OCI-LY7 (cell line): ENCODE measurements around the gene SLC27A1. TPM values are rescaled to one million over a fixed set of nuclear protein-coding genes. Genes with fewer than 3 reads are reported as not detected.
"Not testable (repeated sequence)": the region's sequence is repeated elsewhere in the genome, so short reads cannot be mapped to it uniquely, and the experiment has no call there.

ENCODE experiments used
- BruUV-seq: library from RNA; stranded (reverse); fragments of 400-500 nt; replicated peaks from 2 replicates; lab custom pipeline; 2021; lab: Mats Ljungman, UMichigan
- CTCF ChIA-PET: fragments of 300-600 bp; sonication (Branson Sonifier 250); formaldehyde crosslinking; loops from one replicate; lab custom pipeline; 2022; ENCODE audit warnings: antibody characterized with exemption; ENCODE audit not compliant: unreplicated experiment; lab: Charles Lee
- POLR2A ChIA-PET: fragments of 300-600 bp; sonication (Branson Sonifier 250); formaldehyde crosslinking; loops from one replicate; lab custom pipeline; 2022; ENCODE audit warnings: antibody characterized with exemption; lab: Charles Lee
- DNase-seq: peaks from one replicate; pipeline ENCODE4 v3.0.0-alpha.2; 2015; ENCODE audit warnings: low spot score
- H2AFZ ChIP-seq: fragments of 200-600 bp; sonication (generic), shearing (Covaris generic); 2 replicates; pipeline ENCODE4 v1.6.1; 2014; ENCODE audit warnings: mild to moderate bottlenecking, antibody characterized with exemption, low read length, moderate library complexity
- H3K27ac ChIP-seq: fragments of 200-600 bp; sonication (generic); 2 replicates; pipeline ENCODE4 v1.5.1; 2014; ENCODE audit warnings: mixed run types, low read depth, mild to moderate bottlenecking, moderate library complexity, low read length, inconsistent platforms; ENCODE audit not compliant: poor library complexity, severe bottlenecking
- H3K36me3 ChIP-seq: fragments of 200-600 bp; sonication (generic); 2 replicates; pipeline ENCODE4 v1.6.1; 2014; ENCODE audit warnings: mild to moderate bottlenecking, antibody characterized with exemption, low read length, moderate library complexity, mixed read lengths; ENCODE audit not compliant: insufficient read depth
- H3K4me1 ChIP-seq: fragments of 200-600 bp; sonication (generic); 2 replicates; pipeline ENCODE4 v1.5.1; 2014; ENCODE audit warnings: mild to moderate bottlenecking, low read length; ENCODE audit not compliant: insufficient read depth, poor library complexity, severe bottlenecking
- H3K4me2 ChIP-seq: fragments of 200-600 bp; sonication (generic); 2 replicates; pipeline ENCODE4 v1.6.1; 2014; ENCODE audit warnings: mild to moderate bottlenecking, low read length
- H3K4me3 ChIP-seq: fragments of 200-600 bp; sonication (generic); 2 replicates; pipeline ENCODE4 v1.5.1; 2014; ENCODE audit warnings: mild to moderate bottlenecking, low read depth, low read length; ENCODE audit not compliant: poor library complexity, severe bottlenecking
- H3K79me2 ChIP-seq: fragments of 200-600 bp; sonication (generic); 2 replicates; pipeline ENCODE4 v1.6.1; 2016; ENCODE audit warnings: low read depth, mild to moderate bottlenecking, low read length, moderate library complexity, mixed read lengths; ENCODE audit not compliant: insufficient read depth
- H3K9me2 ChIP-seq: fragments of 200-600 bp; sonication (generic); 2 replicates; pipeline ENCODE4 v1.6.1; 2016; ENCODE audit warnings: mild to moderate bottlenecking, low read length, mixed read lengths; ENCODE audit not compliant: insufficient read depth
- H3K9me3 ChIP-seq: fragments of 200-600 bp; sonication (generic); 2 replicates; pipeline ENCODE4 v1.6.1; 2014; ENCODE audit warnings: mild to moderate bottlenecking, mixed run types, low read length, mixed read lengths
- H4K20me1 ChIP-seq: fragments of 200-600 bp; sonication (generic); 2 replicates; pipeline ENCODE4 v1.6.1; 2014; ENCODE audit warnings: mild to moderate bottlenecking, antibody characterized with exemption, low read length, moderate library complexity, mixed read lengths; ENCODE audit not compliant: insufficient read depth
- EZH2phosphoT487 ChIP-seq: fragments of 200-600 bp; sonication (generic); IDR thresholded peaks from 2 replicates; pipeline ENCODE4 v1.6.1; 2018; ENCODE audit warnings: low read depth, borderline replicate concordance, mild to moderate bottlenecking, mixed run types, antibody characterized with exemption, low read length, moderate library complexity, mixed read lengths
- intact Hi-C: fragments of 100-400 bp; cut with micrococcal nuclease; formaldehyde crosslinking; loops from one replicate; pipeline ENCODE4 v1.10.0; 2022; ENCODE audit not compliant: unreplicated experiment
- total RNA-seq, 2 experiments: library from RNA; depleted of rRNA in 1 of 2; stranded (reverse); fragments of >200 nt in 1 of 2; shearing (Covaris generic) in 1 of 2; gene quantifications; 2 replicates each; pipeline ENCODE4 v1.2.3, GENCODE V29; 2014 to 2022
- TF ChIP-seq, protein P1 (sequence below): fragments of 200-600 bp; sonication (generic); conservative IDR thresholded peaks from 2 replicates; pipeline ENCODE4 v1.5.1; 2014; ENCODE audit warnings: mild to moderate bottlenecking, antibody characterized with exemption, low read length, moderate library complexity, mixed read lengths

SLC27A1 gene
- total RNA-seq, 2 experiments from 2014 or later: 2.5 to 3.2 TPM

GRCh38 chr19:17549085-17549740 lies 78.9 kb downstream of the SLC27A1 start:
- DNase-seq: no peak
- no TSS peak for BruUV-seq
- POLR2A ChIA-PET: interaction anchor here (0.7 kb wide), 1 partner anchor 19 kb away, joined by 3 read pairs; no protein-coding TSS in a partner anchor
- Histone ChIP-seq H2AFZ (no peak overlapping the region), H3K9me3 (no peaks in the 10 kb centered on the region), H4K20me1 (no peaks in the 10 kb centered on the region), H3K9me2 (no peaks in the 10 kb centered on the region), H3K79me2 (no peaks in the 10 kb centered on the region), H3K27ac (no peak overlapping the region), H3K4me3 (no peak overlapping the region), H3K4me1 (no peaks in the 10 kb centered on the region), H3K4me2 (no peak overlapping the region), H3K36me3 (peaks cover 68% of the 10 kb centered on the region)
- TF ChIP-seq, protein P1, sequence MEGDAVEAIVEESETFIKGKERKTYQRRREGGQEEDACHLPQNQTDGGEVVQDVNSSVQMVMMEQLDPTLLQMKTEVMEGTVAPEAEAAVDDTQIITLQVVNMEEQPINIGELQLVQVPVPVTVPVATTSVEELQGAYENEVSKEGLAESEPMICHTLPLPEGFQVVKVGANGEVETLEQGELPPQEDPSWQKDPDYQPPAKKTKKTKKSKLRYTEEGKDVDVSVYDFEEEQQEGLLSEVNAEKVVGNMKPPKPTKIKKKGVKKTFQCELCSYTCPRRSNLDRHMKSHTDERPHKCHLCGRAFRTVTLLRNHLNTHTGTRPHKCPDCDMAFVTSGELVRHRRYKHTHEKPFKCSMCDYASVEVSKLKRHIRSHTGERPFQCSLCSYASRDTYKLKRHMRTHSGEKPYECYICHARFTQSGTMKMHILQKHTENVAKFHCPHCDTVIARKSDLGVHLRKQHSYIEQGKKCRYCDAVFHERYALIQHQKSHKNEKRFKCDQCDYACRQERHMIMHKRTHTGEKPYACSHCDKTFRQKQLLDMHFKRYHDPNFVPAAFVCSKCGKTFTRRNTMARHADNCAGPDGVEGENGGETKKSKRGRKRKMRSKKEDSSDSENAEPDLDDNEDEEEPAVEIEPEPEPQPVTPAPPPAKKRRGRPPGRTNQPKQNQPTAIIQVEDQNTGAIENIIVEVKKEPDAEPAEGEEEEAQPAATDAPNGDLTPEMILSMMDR: no peak
- TF ChIP-seq EZH2phosphoT487: no peak
- CTCF ChIA-PET: no interaction called here
- intact Hi-C loops: no loop called here

DNA sequence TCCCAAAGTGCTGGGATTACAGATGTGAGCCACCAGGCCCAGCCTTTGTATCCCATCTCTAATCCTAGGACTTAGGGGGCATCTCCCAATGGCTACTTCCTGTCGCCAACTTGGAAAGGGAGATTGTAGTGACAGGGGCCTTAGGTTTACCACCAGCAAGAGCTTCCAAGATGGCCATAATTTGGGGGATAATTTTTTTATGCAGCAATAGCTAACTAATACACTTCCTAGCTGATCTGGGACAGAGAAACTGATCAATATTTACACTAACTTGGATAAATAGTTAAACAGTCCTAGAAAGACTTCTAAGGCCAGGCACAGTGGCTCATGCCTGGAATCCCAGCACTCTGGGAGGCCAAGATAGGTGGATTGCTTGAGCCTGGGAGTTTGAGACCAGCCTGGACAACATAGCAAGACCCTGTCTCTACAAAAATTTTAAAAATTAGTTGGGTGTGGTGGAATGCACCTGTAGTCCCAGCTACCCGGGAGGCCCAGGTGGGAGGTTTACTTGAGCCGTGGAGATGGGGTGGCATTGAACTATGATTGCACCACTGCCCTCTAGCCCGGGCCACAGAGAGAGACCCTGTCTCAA lies 79.8 kb downstream of the SLC27A1 start:
- no peaks in the 10 kb centered on the region for H4K20me1 ChIP-seq
- peaks cover 5% of the 10 kb centered on the region for H3K4me1 ChIP-seq
- H3K9me3 ChIP-seq: no peaks in the 10 kb centered on the region
- no peaks in the 10 kb centered on the region for H3K79me2 ChIP-seq
- no peak for TF ChIP-seq EZH2phosphoT487
- TF ChIP-seq, protein P1: no peak
- peaks cover 61% of the 10 kb centered on the region for H3K36me3 ChIP-seq
- H3K9me2 ChIP-seq: no peaks in the 10 kb centered on the region
- POLR2A ChIA-PET: no interaction called here
- H3K27ac ChIP-seq: no peak overlapping the region
- H2AFZ ChIP-seq: no peak overlapping the region
- no peak overlapping the region for H3K4me2 ChIP-seq
- DNase-seq: no peak
- no peak overlapping the region for H3K4me3 ChIP-seq
- intact Hi-C loops: no loop called here
- CTCF ChIA-PET: no interaction called here
- BruUV-seq: no TSS peak

- POLR2A ChIA-PET: interaction anchor here (1.0 kb wide), 1 partner anchor 14 kb away, joined by 4 read pairs; no protein-coding TSS in a partner anchor
- H4K20me1 ChIP-seq, H3K4me3 ChIP-seq, intact Hi-C loops, DNase-seq, H2AFZ ChIP-seq, H3K9me2 ChIP-seq, BruUV-seq, H3K9me3 ChIP-seq, H3K27ac ChIP-seq, CTCF ChIA-PET, H3K4me2 ChIP-seq: not testable (repeated sequence)
- H3K4me1 ChIP-seq: peaks cover 14% of the 10 kb centered on the region
- peaks cover 61% of the 10 kb centered on the region for H3K36me3 ChIP-seq
- peaks cover 20% of the 10 kb centered on the region for H3K79me2 ChIP-seq
Measured at GRCh38 chr19:17552735-17553134, 82.4 kb downstream of the SLC27A1 start.
